ENCODE results near the gene CYP19A1.

Gene CYP19A1

DNA sequence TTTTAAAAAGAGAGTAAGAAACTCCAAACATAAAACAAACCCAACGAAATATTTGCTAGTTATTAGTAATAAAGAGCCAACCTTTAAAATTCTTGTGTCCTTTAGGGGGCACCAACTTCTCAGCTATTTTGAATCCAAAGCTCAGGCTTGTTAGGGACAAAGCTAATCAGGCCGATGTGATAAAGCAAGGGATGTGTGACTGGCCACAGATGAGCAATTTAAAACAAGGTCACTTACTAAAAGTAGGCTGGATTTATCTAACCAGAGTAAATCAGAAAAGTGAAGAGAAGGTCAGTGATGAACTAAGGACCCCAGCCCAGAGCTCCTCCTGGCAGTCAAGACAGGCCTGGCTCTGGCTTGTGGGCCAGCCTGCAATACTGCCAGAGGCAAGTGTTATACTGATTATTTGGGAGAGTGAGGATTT is 108.5 kb downstream of the CYP19A1 start:
- Mint-ChIP-seq H3K9me3 (no peaks in the 10 kb centered on the region), H3K27me3 (peaks cover 25% of the 10 kb centered on the region), H3K4me3 (no peak overlapping the region), H3K36me3 (no peaks in the 10 kb centered on the region), H3K4me1 (no peaks in the 10 kb centered on the region), H3K27ac (no peak overlapping the region)
- DNase-seq = no peak
- CTCF ChIA-PET = interaction anchor here (1.1 kb wide), 1 partner anchor 67 kb away, joined by 3 read pairs; no protein-coding TSS in a partner anchor

GRCh38 chr15:51227940-51228732 is 110.3 kb downstream of the CYP19A1 start:
- DNase-seq = no peak
- H3K27ac Mint-ChIP-seq = no peak overlapping the region
- peaks cover 12% of the 10 kb centered on the region for H3K27me3 Mint-ChIP-seq
- H3K4me3 Mint-ChIP-seq = no peak overlapping the region
- no peaks in the 10 kb centered on the region for H3K9me3 Mint-ChIP-seq
- no peaks in the 10 kb centered on the region for H3K36me3 Mint-ChIP-seq
- CTCF ChIA-PET = interaction anchor here (0.7 kb wide), 1 partner anchor 185 kb away, joined by 3 read pairs; no protein-coding TSS in a partner anchor
- no peaks in the 10 kb centered on the region for H3K4me1 Mint-ChIP-seq

DNA sequence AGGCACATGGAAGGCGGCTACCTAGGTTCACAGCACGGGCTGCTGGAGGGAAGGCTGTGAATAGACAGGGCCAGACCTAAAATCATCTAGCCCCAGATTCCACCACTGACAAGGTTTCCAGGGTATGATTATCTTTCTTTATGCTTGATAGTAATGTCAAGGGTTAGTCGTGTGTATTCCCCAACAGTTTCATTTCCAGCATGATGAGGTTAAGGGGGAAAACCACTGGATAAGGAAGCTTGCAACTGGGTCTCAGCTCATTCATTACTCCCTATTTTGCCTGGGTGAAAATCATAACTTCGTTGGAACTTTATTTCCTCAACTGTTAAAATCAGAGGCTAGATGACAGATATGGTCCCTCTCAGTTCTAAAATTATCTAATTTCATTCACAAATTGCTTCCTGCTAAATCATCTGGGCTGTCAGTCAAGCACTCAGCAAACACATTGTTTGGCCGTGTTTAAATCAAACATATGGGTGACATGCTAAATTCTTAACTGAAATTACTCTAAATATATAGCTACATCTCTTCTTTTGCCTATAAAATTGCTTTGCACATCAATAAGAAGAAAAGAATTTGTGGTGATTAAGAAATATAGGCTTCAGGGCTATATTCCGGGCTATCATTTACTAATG is 111.7 kb downstream of the CYP19A1 start:
- Mint-ChIP-seq H3K4me3 (no peak overlapping the region), H3K27me3 (peaks cover 12% of the 10 kb centered on the region), H3K36me3 (no peaks in the 10 kb centered on the region), H3K27ac (no peak overlapping the region), H3K4me1 (no peaks in the 10 kb centered on the region), H3K9me3 (no peaks in the 10 kb centered on the region)
- CTCF ChIA-PET = no interaction called here
- no peak for DNase-seq

GRCh38 chr15:51224428-51224827 is 114.0 kb downstream of the CYP19A1 start:
- DNase-seq = no peak
- Mint-ChIP-seq H3K4me1 (no peaks in the 10 kb centered on the region), H3K27me3 (peaks cover 18% of the 10 kb centered on the region), H3K27ac (no peak overlapping the region), H3K9me3 (no peaks in the 10 kb centered on the region), H3K36me3 (no peaks in the 10 kb centered on the region), H3K4me3 (no peak overlapping the region)
- CTCF ChIA-PET = interaction anchor here (1.8 kb wide), 1 partner anchor 61 kb away, joined by 4 read pairs; no protein-coding TSS in a partner anchor

GRCh38 chr15:51223771-51224229 is 114.6 kb downstream of the CYP19A1 start:
- DNase-seq = no peak
- no peaks in the 10 kb centered on the region for H3K4me1 Mint-ChIP-seq
- H3K27ac Mint-ChIP-seq = no peak overlapping the region
- CTCF ChIA-PET = interaction anchor here (1.8 kb wide), 1 partner anchor 61 kb away, joined by 4 read pairs; no protein-coding TSS in a partner anchor
- no peaks in the 10 kb centered on the region for H3K36me3 Mint-ChIP-seq
- no peaks in the 10 kb centered on the region for H3K9me3 Mint-ChIP-seq
- peaks cover 19% of the 10 kb centered on the region for H3K27me3 Mint-ChIP-seq
- no peak overlapping the region for H3K4me3 Mint-ChIP-seq

DNA sequence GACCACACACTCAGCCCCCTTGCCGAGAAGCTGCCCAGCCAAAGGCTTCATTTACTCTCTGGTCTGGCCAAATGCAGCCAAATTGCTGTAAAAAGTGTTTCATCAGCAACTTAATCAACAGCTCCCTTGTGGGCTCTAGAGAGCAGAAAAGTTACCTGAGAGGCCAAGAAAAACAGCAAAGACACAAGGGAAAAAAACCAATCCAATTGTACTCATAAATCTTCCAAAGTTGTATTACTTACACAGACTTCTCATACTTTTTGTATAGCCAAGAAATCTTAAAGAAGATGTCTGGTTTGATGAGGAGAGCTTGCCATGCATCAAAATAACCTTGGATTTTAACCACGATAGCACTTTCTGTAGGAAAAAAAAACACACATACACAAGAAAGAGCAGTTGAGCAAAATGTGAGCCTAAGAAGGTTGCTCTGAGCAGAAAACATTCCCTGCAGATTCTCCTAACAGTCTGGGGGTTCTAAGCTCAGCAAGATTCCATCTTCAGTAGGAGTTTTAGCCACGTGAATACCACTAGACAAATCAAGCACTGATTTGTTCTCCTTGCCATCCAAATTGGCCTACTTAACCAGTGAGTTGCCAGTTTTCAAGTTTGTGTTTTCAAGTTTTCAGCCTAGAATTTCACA is 120.0 kb downstream of the CYP19A1 start:
- no peaks in the 10 kb centered on the region for H3K4me1 Mint-ChIP-seq
- CTCF ChIA-PET = interaction anchor here (1.1 to 1.2 kb wide), 2 partner anchors 20 to 26 kb away, joined by 3 to 4 read pairs; no protein-coding TSS in a partner anchor
- H3K9me3 Mint-ChIP-seq = no peaks in the 10 kb centered on the region
- H3K27ac Mint-ChIP-seq = no peak overlapping the region
- no peaks in the 10 kb centered on the region for H3K36me3 Mint-ChIP-seq
- DNase-seq = no peak
- H3K27me3 Mint-ChIP-seq = peaks cover 11% of the 10 kb centered on the region
- H3K4me3 Mint-ChIP-seq = no peak overlapping the region

GRCh38 chr15:51212909-51213308 is 125.5 kb downstream of the CYP19A1 start:
- no peaks in the 10 kb centered on the region for H3K9me3 Mint-ChIP-seq
- H3K36me3 Mint-ChIP-seq = no peaks in the 10 kb centered on the region
- DNase-seq = no peak
- no peak overlapping the region for H3K4me3 Mint-ChIP-seq
- no peaks in the 10 kb centered on the region for H3K4me1 Mint-ChIP-seq
- peaks cover 8% of the 10 kb centered on the region for H3K27me3 Mint-ChIP-seq
- no peak overlapping the region for H3K27ac Mint-ChIP-seq
- CTCF ChIA-PET = no interaction called here

DNA sequence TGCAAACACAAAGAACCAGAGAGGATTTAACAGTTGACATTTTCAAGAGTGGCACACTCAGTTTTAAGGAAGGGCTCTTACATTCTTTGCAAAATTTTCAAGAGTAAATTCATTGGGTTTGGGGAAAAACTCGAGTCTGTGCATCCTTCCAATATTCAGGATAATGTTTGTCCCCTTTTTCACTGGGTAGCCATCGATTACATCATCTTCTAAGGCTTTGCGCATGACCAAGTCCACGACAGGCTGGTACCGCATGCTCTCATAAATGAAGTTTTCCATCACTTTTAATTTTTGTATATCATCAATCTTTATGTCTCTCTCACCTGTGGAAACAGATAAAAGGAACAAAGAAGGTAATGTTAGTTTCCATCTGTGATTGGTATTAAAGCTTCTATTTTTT is 126.2 kb downstream of the CYP19A1 start:
- CTCF ChIA-PET = no interaction called here
- Mint-ChIP-seq H3K36me3 (no peaks in the 10 kb centered on the region), H3K9me3 (no peaks in the 10 kb centered on the region), H3K4me1 (no peaks in the 10 kb centered on the region), H3K27ac (no peak overlapping the region), H3K27me3 (peaks cover 8% of the 10 kb centered on the region), H3K4me3 (no peak overlapping the region)
- no peak for DNase-seq

- no peaks in the 10 kb centered on the region for H3K9me3 Mint-ChIP-seq
- no peak for DNase-seq
- H3K36me3 Mint-ChIP-seq = no peaks in the 10 kb centered on the region
- no peaks in the 10 kb centered on the region for H3K4me1 Mint-ChIP-seq
- peaks cover 9% of the 10 kb centered on the region for H3K27me3 Mint-ChIP-seq
- H3K4me3 Mint-ChIP-seq = no peak overlapping the region
- CTCF ChIA-PET = interaction anchor here (1.8 kb wide), 1 partner anchor 42 kb away, joined by 7 read pairs; no protein-coding TSS in a partner anchor
- H3K27ac Mint-ChIP-seq = no peak overlapping the region
Measured at GRCh38 chr15:51205050-51205975, 133.1 kb downstream of the CYP19A1 start.

GRCh38 chr15:51203797-51204196 is 134.6 kb downstream of the CYP19A1 start:
- no peak overlapping the region for H3K4me3 Mint-ChIP-seq
- no peaks in the 10 kb centered on the region for H3K9me3 Mint-ChIP-seq
- CTCF ChIA-PET = interaction anchor here (1.1 kb wide), 1 partner anchor 11 kb away, joined by 5 read pairs; no protein-coding TSS in a partner anchor
- no peaks in the 10 kb centered on the region for H3K36me3 Mint-ChIP-seq
- H3K4me1 Mint-ChIP-seq = no peaks in the 10 kb centered on the region
- no peak for DNase-seq
- no peak overlapping the region for H3K27ac Mint-ChIP-seq
- H3K27me3 Mint-ChIP-seq = peaks cover 9% of the 10 kb centered on the region

DNA sequence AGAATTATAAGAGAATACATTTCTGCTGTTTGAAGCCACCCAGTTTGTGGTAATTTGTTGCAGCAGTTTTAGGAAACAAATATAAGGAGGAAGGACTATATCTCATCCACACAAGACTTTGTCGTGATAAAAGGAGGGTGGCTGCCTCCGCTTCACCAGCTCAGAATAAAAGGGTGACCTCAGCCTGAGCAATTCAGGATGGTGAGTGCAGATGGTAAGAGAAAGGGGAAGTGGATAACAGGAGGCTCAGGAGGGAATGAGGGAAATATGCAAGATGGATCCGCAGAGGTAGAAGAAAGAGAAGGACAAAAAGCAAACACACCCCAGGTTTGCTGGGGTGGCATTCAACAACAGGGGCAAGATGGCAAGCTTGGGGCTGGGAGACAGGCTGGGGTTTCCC is 135.6 kb downstream of the CYP19A1 start:
- H3K27ac Mint-ChIP-seq = no peak overlapping the region
- H3K4me3 Mint-ChIP-seq = no peak overlapping the region
- H3K27me3 Mint-ChIP-seq = peaks cover 9% of the 10 kb centered on the region
- no peaks in the 10 kb centered on the region for H3K36me3 Mint-ChIP-seq
- CTCF ChIA-PET = interaction anchor here (0.7 kb wide), 1 partner anchor 10 kb away, joined by 3 read pairs; no protein-coding TSS in a partner anchor
- H3K4me1 Mint-ChIP-seq = no peaks in the 10 kb centered on the region
- H3K9me3 Mint-ChIP-seq = no peaks in the 10 kb centered on the region
- DNase-seq = no peak

DNA sequence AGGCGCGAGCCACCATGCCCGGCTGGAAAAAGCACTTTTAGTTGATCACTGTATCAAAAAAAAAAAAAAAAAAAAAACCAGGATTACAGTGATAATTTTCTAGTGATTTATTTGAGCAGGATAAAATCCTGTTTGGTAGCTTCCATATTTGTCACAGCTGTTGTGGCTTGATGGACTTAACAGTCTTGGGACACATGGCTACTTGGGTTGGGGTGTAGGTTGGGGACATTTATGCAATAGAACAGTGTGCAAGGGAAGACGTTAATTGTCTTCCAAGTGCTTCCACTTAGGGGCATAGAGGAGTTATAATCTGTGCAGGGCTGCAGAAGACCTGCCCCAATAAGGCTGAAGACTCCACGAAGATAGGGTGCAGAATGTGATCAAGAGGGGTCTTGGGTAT is 136.8 kb downstream of the CYP19A1 start:
- Mint-ChIP-seq H3K9me3 (no peaks in the 10 kb centered on the region), H3K27me3 (peaks cover 16% of the 10 kb centered on the region), H3K36me3 (no peaks in the 10 kb centered on the region), H3K27ac (no peak overlapping the region), H3K4me1 (no peaks in the 10 kb centered on the region), H3K4me3 (no peak overlapping the region)
- CTCF ChIA-PET = no interaction called here
- DNase-seq = no peak

DNA sequence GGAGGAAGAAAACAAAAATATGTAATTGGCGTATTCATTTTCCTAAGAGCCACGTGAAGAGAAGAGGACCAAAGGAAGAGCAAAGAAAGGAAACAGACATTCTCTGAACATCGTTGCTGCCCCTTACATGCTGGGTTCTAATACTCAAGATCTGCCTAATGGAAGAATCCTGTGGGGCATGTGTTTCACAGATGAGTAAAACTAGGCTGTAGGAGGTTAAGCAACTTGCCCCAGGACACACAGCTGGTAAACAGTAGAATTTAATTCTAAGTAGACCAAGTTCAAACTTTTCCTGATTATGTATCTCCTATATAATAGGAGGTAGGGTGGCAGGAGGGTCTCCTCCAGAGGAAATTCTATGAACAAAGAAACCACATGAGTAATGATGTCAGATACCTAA is 137.6 kb downstream of the CYP19A1 start:
- DNase-seq = no peak
- H3K9me3 Mint-ChIP-seq = no peaks in the 10 kb centered on the region
- no peak overlapping the region for H3K4me3 Mint-ChIP-seq
- no peaks in the 10 kb centered on the region for H3K36me3 Mint-ChIP-seq
- H3K27ac Mint-ChIP-seq = no peak overlapping the region
- H3K27me3 Mint-ChIP-seq = peaks cover 19% of the 10 kb centered on the region
- CTCF ChIA-PET = no interaction called here
- H3K4me1 Mint-ChIP-seq = no peaks in the 10 kb centered on the region
